IMR-90 (cell line): ENCODE results near the gene ZNF732. TPM values are rescaled to one million over a fixed set of nuclear protein-coding genes. Genes with fewer than 3 reads are reported as not detected.
A peak's percentile ranks its signal among the peaks of the same experiment; 100 is the strongest.

Experiments
- ATAC-seq: fragments of 200-7000 bp; cut with Tn5 transposase; 2 replicates; pipeline ENCODE4 v1.9.1; 2020; ENCODE audit warnings: low read depth, mild to moderate bottlenecking, moderate library complexity
- Bru-seq: library from RNA; stranded (reverse); fragments of 400-500 nt; gene quantifications from one replicate; lab custom pipeline; 2021; lab: Mats Ljungman, UMichigan
- BruChase-seq, 2 experiments: library from RNA; stranded (reverse); fragments of 400-500 nt; gene quantifications; one replicate each; lab custom pipeline; 2021; lab: Mats Ljungman, UMichigan
- BruUV-seq: library from RNA; stranded (reverse); fragments of 400-500 nt; replicated peaks from 2 replicates; lab custom pipeline; 2021; lab: Mats Ljungman, UMichigan
- CTCF ChIA-PET: fragments of 300-600 bp; formaldehyde crosslinking; extraction: SDS; loops from one replicate; lab custom pipeline; 2021; ENCODE audit warnings: antibody characterized with exemption; lab: Yijun Ruan, JAX
- POLR2A ChIA-PET: fragments of 300-600 bp; sonication (Branson Sonifier 250); formaldehyde crosslinking; loops from one replicate; lab custom pipeline; 2022; ENCODE audit warnings: antibody characterized with exemption; ENCODE audit not compliant: unreplicated experiment; lab: Charles Lee
- DNase-seq: peaks from one replicate; pipeline ENCODE4 v3.0.0; 2013
- H2AFZ ChIP-seq: replicated peaks from 2 replicates; pipeline ENCODE3; 2013; ENCODE audit warnings: low read length, mild to moderate bottlenecking; ENCODE audit not compliant: poor library complexity
- H2AK5ac ChIP-seq: 2 replicates; pipeline ENCODE4 v1.6.1; 2013; ENCODE audit warnings: low read depth, low read length, inconsistent platforms
- H2AK9ac ChIP-seq: replicated peaks from 2 replicates; pipeline ENCODE3; 2013; ENCODE audit warnings: mild to moderate bottlenecking, low read depth, low read length, moderate library complexity; ENCODE audit not compliant: poor library complexity
- H2BK120ac ChIP-seq: 2 replicates; pipeline ENCODE4 v1.6.1; 2013; ENCODE audit warnings: low read depth, low read length, inconsistent platforms
- H2BK15ac ChIP-seq: 3 replicates; pipeline ENCODE4 v1.6.1; 2013; ENCODE audit warnings: low read depth, low read length, inconsistent platforms
- H2BK20ac ChIP-seq: 2 replicates; pipeline ENCODE4 v1.6.1; 2013; ENCODE audit warnings: low read depth, mild to moderate bottlenecking, inconsistent platforms, low read length, moderate library complexity
- H2BK5ac ChIP-seq: 2 replicates; pipeline ENCODE4 v1.6.1; 2013; ENCODE audit warnings: mild to moderate bottlenecking, low read depth, low read length, inconsistent platforms; ENCODE audit not compliant: poor library complexity, severe bottlenecking
- H3K14ac ChIP-seq: replicated peaks from 2 replicates; pipeline ENCODE4 v1.6.1; 2013; ENCODE audit warnings: low read depth, low read length, inconsistent platforms
- H3K18ac ChIP-seq: 2 replicates; pipeline ENCODE4 v1.6.1; 2013; ENCODE audit warnings: low read depth, low read length, control low read depth
- H3K23ac ChIP-seq: 2 replicates; pipeline ENCODE4 v1.6.1; 2013; ENCODE audit warnings: low read depth, low read length, inconsistent platforms
- H3K27ac ChIP-seq: 2 replicates; pipeline ENCODE4 v1.5.1; 2013; ENCODE audit warnings: mild to moderate bottlenecking, control low read depth, low read length; ENCODE audit not compliant: insufficient read depth
- H3K27me3 ChIP-seq: 2 replicates; pipeline ENCODE4 v1.6.1; 2013; ENCODE audit warnings: low read length; ENCODE audit not compliant: control insufficient read depth, insufficient read depth
- H3K36me3 ChIP-seq: 2 replicates; pipeline ENCODE4 v1.6.1; 2013; ENCODE audit warnings: low read length, mixed read lengths; ENCODE audit not compliant: control insufficient read depth, insufficient read depth
- H3K4ac ChIP-seq: 2 replicates; pipeline ENCODE4 v1.6.1; 2013; ENCODE audit warnings: low read depth, low read length, inconsistent platforms
- H3K4me1 ChIP-seq: 2 replicates; pipeline ENCODE4 v1.6.1; 2013; ENCODE audit warnings: low read length, mixed read lengths; ENCODE audit not compliant: control insufficient read depth, insufficient read depth
- H3K4me2 ChIP-seq: 2 replicates; pipeline ENCODE4 v1.6.1; 2013; ENCODE audit warnings: low read depth, mild to moderate bottlenecking, control low read depth, low read length, moderate library complexity
- H3K4me3 ChIP-seq: 2 replicates; pipeline ENCODE4 v1.5.1; 2013; ENCODE audit warnings: low read depth, mild to moderate bottlenecking, control low read depth, low read length, moderate library complexity; ENCODE audit not compliant: insufficient read depth
- H3K56ac ChIP-seq: 2 replicates; pipeline ENCODE4 v1.6.1; 2013; ENCODE audit warnings: low read length, inconsistent platforms; ENCODE audit not compliant: insufficient read depth; ENCODE audit errors: extremely low read depth
- H3K79me1 ChIP-seq, 2 experiments: 2 replicates each; pipeline ENCODE4 v1.6.1; 2013; ENCODE audit warnings: low read length in 2 of 2, inconsistent platforms in 1 of 2, low read depth in 1 of 2
- H3K9ac ChIP-seq: 2 replicates; pipeline ENCODE4 v1.6.1; 2013; ENCODE audit warnings: low read depth, low read length, control low read depth
- H3K9me1 ChIP-seq: 2 replicates; pipeline ENCODE4 v1.6.1; 2013; ENCODE audit warnings: low read length, inconsistent platforms; ENCODE audit not compliant: insufficient read depth
- H3K9me3 ChIP-seq: 2 replicates; pipeline ENCODE4 v1.6.1; 2013; ENCODE audit warnings: low read length; ENCODE audit not compliant: control insufficient read depth, insufficient read depth
- H4K20me1 ChIP-seq: 2 replicates; pipeline ENCODE4 v1.6.1; 2013; ENCODE audit warnings: low read length, inconsistent platforms; ENCODE audit not compliant: insufficient read depth
- H4K5ac ChIP-seq: 2 replicates; pipeline ENCODE4 v1.6.1; 2013; ENCODE audit warnings: mild to moderate bottlenecking, low read depth, low read length, control low read depth
- H4K8ac ChIP-seq, 2 experiments: 2 replicates each; pipeline ENCODE4 v1.6.1; 2013; ENCODE audit warnings: low read depth in 2 of 2, low read length in 2 of 2, control low read depth in 1 of 2, inconsistent platforms in 1 of 2
- H4K91ac ChIP-seq: 2 replicates; pipeline ENCODE4 v1.6.1; 2013; ENCODE audit warnings: low read depth, low read length, inconsistent platforms; ENCODE audit not compliant: insufficient read depth
- CEBPB ChIP-seq: IDR thresholded peaks from 2 replicates; pipeline ENCODE4 v1.6.1; 2012; ENCODE audit warnings: low read depth, low read length, improper control_type of control experiment
- CHD1 ChIP-seq: IDR thresholded peaks from 2 replicates; pipeline ENCODE4 v1.6.1; 2012; ENCODE audit warnings: low read depth, low read length, improper control_type of control experiment
- CTCF ChIP-seq: conservative IDR thresholded peaks from 2 replicates; pipeline ENCODE4 v1.5.1; 2012; ENCODE audit warnings: mild to moderate bottlenecking, low read depth, low read length, improper control_type of control experiment
- ELK1 ChIP-seq: fragments of 150-350 bp; IDR thresholded peaks from 2 replicates; pipeline ENCODE4 v1.6.1; 2016; ENCODE audit warnings: low read depth, mild to moderate bottlenecking, low read length, moderate library complexity, borderline replicate concordance
- MAZ ChIP-seq: IDR thresholded peaks from 2 replicates; pipeline ENCODE4 v1.6.1; 2012; ENCODE audit warnings: low read depth, mild to moderate bottlenecking, low read length, improper control_type of control experiment, moderate library complexity, borderline replicate concordance
- RFX5 ChIP-seq: IDR thresholded peaks from 2 replicates; pipeline ENCODE4 v1.8.0; 2012; ENCODE audit warnings: low read depth, mild to moderate bottlenecking, low read length, moderate library complexity
- SMC3 ChIP-seq: fragments of 150-350 bp; IDR thresholded peaks from 2 replicates; pipeline ENCODE4 v1.6.1; 2016; ENCODE audit warnings: low read depth, mild to moderate bottlenecking, antibody characterized with exemption, low read length, moderate library complexity
- WGBS, 2 experiments: methylation state at CpG; one replicate each; pipeline versions ENCODE4 v1.1.5 to v1.1.7; 2013; ENCODE audit warnings: missing lambda C conversion rate in 2 of 2; ENCODE audit not compliant: insufficient read length in 1 of 2; ENCODE audit errors: extremely low coverage in 2 of 2; 5-methylcytosine and 5-hydroxymethylcytosine counted together
- dilution Hi-C: fragments of 300-500 bp; cut with HindIII; formaldehyde crosslinking; loops from one replicate; pipeline ENCODE4 v1.14.3; 2018; ENCODE audit warnings: low sequenced_read_pairs; ENCODE audit not compliant: unreplicated experiment
- in situ Hi-C: fragments of 300-500 bp; cut with MboI; formaldehyde crosslinking; loops from 3 replicates; pipeline ENCODE4 v1.14.3; 2019; ENCODE audit warnings: low sequenced_read_pairs, inconsistent platforms, mixed read lengths
- intact Hi-C: fragments of 100-400 bp; cut with micrococcal nuclease; formaldehyde crosslinking; loops from 2 replicates; pipeline ENCODE4 v1.10.0; 2022
- long read RNA-seq: library from polyadenylated mRNA; unstranded; transcript quantifications from one replicate; pipeline ENCODE4 v2.0.0, GENCODE V29; 2021; ENCODE audit not compliant: unreplicated experiment
- polyA plus RNA-seq, 3 experiments: library from polyadenylated mRNA; depleted of rRNA; stranded (reverse); fragments of >200 nt; gene quantifications; 2 replicates each; pipeline ENCODE4 v1.2.3, GENCODE V29; 2012; ENCODE audit warnings: low replicate concordance in 1 of 3
- total RNA-seq: library from RNA; depleted of rRNA; stranded (reverse); fragments of >200 nt; gene quantifications from 2 replicates; pipeline ENCODE4 v1.2.3, GENCODE V29; 2012; rRNA removed

ZNF732 gene
- total RNA-seq (under 0.01 TPM in 2 replicates), polyA plus RNA-seq (2012; rRNA removed) (not detected in 2 replicates), Bru-seq, nascent RNA (percentile 9 among the genes with signal in this experiment), BruChase-seq, experiment 1, labeled RNA remaining after a 6-hour chase (percentile 22 among the genes with signal in this experiment), BruChase-seq, experiment 2, labeled RNA remaining after a 2-hour chase (percentile 23 among the genes with signal in this experiment)
- not detected in 2 replicates for polyA plus RNA-seq (2012; cell fraction: cytosol; rRNA removed)
- 0.05 TPM in 1 of 2 replicates, not detected in the other for polyA plus RNA-seq (2012; cell fraction: nucleus; rRNA removed; ENCODE audit: low replicate concordance)
- long read RNA-seq, result 0 reads

GRCh38 chr4:304969-305680, at the start of gene ZNF732:
TSS of gene ZNF732 (minus strand) at chr4:305474. CDS start at chr4:305310, 164 bp downstream.
- H3K4ac ChIP-seq, result no peak within 1 kb of the TSS
- intact Hi-C loops (no loop called here), in situ Hi-C loops (no loop called here), dilution Hi-C loops (no loop called here)
- H3K56ac ChIP-seq, result no peak within 1 kb of the TSS
- H3K27ac ChIP-seq, result no peak within 1 kb of the TSS
- H4K91ac ChIP-seq, result no peak within 1 kb of the TSS
- H3K4me2 ChIP-seq, result peak within 1 kb of the TSS; percentile 66; the same call in 1 of the 2 replicates
- H4K5ac ChIP-seq, result no peak within 1 kb of the TSS
- peak within 1 kb of the TSS; percentile 49 for H3K4me3 ChIP-seq
- no peaks in the 10 kb centered on the region for H3K27me3 ChIP-seq
- H4K8ac ChIP-seq, result no peak within 1 kb of the TSS
- no peak within 1 kb of the TSS for H2BK5ac ChIP-seq
- H3K9ac ChIP-seq, result no peak within 1 kb of the TSS
- BruUV-seq, result no TSS peak
- H3K23ac ChIP-seq, result no peak within 1 kb of the TSS
- no peak for TF ChIP-seq RFX5
- TF ChIP-seq CTCF, result no peak
- no peak for TF ChIP-seq ELK1
- no peak for TF ChIP-seq MAZ
- no peak for TF ChIP-seq SMC3
- TF ChIP-seq CHD1, result no peak
- TF ChIP-seq CEBPB, result no peak
- no peaks in the 10 kb centered on the region for H3K4me1 ChIP-seq
- DNase-seq (peak; percentile 19), ATAC-seq (no peak; the same call in 1 of the 2 replicates)
- POLR2A ChIA-PET, result no interaction called here
- H2AK9ac ChIP-seq, result no peak within 1 kb of the TSS
- peaks cover 27% of the 10 kb centered on the region for H3K9me3 ChIP-seq
- H2BK20ac ChIP-seq, result no peak within 1 kb of the TSS
- peak within 1 kb of the TSS; percentile 51 for H2AFZ ChIP-seq
- H3K18ac ChIP-seq, result no peak within 1 kb of the TSS
- no peak within 1 kb of the TSS for H2BK120ac ChIP-seq
- 3% methylated on average over 20 of the region's 53 CpGs; no CpG with 5 or more reads in 1 of the 2 experiments for WGBS, 2 experiments
- H2AK5ac ChIP-seq, result no peak within 1 kb of the TSS
- CTCF ChIA-PET, result interaction anchor here (0.7 kb wide), 1 partner anchor 120 kb away, joined by 3 read pairs; no protein-coding TSS in a partner anchor
- no peaks in the 10 kb centered on the region for H4K20me1 ChIP-seq
- no peak within 1 kb of the TSS for H3K14ac ChIP-seq
- H3K9me1 ChIP-seq, result no peaks in the 10 kb centered on the region
- no peaks in the 10 kb centered on the region for H3K79me1 ChIP-seq
- H2BK15ac ChIP-seq, result no peak within 1 kb of the TSS
- H3K36me3 ChIP-seq, result no peaks in the 10 kb centered on the region
